ENCODE measurements around the gene ZFYVE28. TPM values are rescaled to one million over a fixed set of nuclear protein-coding genes. Genes with fewer than 3 reads are reported as not detected.

Gene ZFYVE28
- total and polyA plus RNA-seq, 2 of the 8 experiments (the other 6 are each of a cell fraction or from before 2014, with no cell fraction given), result 1.7 to 4.9 TPM

DNA sequence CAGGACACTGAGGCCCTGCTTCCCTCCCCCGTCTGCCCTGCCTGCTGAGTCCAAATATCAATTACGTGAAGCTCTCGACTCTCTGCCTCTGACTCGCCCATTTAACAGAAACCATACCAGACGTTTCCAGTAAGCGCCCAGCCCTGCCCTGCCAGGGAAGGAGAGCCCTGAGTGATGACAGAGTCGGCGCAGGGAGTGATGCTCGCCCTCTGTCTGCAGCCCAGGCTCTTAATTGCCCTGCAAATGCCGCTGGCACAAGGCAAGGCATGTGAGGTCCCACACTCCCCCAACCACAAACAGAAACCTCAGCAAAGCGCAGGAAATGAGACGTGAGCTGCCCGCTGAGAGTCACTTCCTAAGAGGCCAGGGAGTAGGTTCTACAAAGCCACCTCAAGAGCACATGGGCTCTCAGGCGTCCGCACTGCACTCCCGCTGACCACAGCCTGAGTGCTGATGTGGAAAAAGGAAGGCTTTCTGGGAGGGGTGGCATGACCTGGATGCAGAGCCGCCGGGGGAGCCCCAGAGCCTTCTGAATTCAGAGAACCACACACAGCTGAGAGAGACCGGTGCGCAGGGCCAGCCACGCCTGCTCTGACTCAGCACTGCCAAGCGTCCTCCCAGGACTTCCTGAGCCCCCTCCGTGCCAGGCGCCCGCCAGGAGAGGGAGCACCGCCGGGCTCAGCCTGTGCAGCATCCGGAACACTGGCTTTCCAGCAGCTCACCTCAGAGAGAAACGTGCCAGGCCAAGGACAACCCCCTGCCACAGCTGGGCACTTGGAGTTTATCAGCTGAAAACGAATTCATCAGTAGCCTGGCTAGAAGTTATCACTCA lies 5.3 kb downstream of the ZFYVE28 start:
- CTCF ChIA-PET (ENCODE audit: partially characterized antibody), result interaction anchor here (0.7 to 3.8 kb wide), 18 partner anchors 9 to 661 kb away, joined by 3 to 18 read pairs (median 4); no protein-coding TSS in a partner anchor
- FAIRE-seq, result no peak
- no peak overlapping the region for H3K23ac ChIP-seq (ENCODE audit: insufficient read length)
- TF ChIP-seq TCF12 (IDR thresholded peaks at IDR 0.05; ENCODE audit: low read depth, low read length), result 0 out of 2 replicates have a peak, but pooled peaks have one; percentile 4
- TF ChIP-seq, protein P1, sequence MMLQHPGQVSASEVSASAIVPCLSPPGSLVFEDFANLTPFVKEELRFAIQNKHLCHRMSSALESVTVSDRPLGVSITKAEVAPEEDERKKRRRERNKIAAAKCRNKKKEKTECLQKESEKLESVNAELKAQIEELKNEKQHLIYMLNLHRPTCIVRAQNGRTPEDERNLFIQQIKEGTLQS (IDR thresholded peaks at IDR 0.05; ENCODE audit: insufficient read depth, low read depth, low read length), result no peak
- peak; percentile 76 for TF ChIP-seq KDM4A (IDR thresholded peaks at IDR 0.05; ENCODE audit: low read depth, low read length, severe bottlenecking)
- TF ChIP-seq GTF2F1 (IDR thresholded peaks at IDR 0.05; ENCODE audit: borderline replicate concordance, low read depth, low read length), result no peak
- TF ChIP-seq POLR2A (IDR thresholded peaks at IDR 0.05; ENCODE audit: control extremely low read depth in 1 of 2, low read depth in 2 of 2, low read length in 2 of 2), result peak in 1 of 2 experiments; percentile 82; a peak in 2 of 3 replicates
- TF ChIP-seq NANOG (IDR thresholded peaks at IDR 0.05; ENCODE audit: insufficient read depth, low read depth, low read length, poor library complexity, severe bottlenecking), result no peak
- TF ChIP-seq CHD1 (IDR thresholded peaks at IDR 0.05; ENCODE audit: low read depth, low read length), result no peak
- TF ChIP-seq CEBPB (IDR thresholded peaks at IDR 0.05; ENCODE audit: low read depth, low read length), result no peak
- peak; percentile 68 for TF ChIP-seq CTBP2 (IDR thresholded peaks at IDR 0.05; ENCODE audit: borderline replicate concordance, insufficient read depth, insufficient read length, low read length)

More for the DNA sequence above, 5.3 kb downstream of the ZFYVE28 start:
- Histone ChIP-seq H2AFZ (ENCODE audit: low read length) (peak overlapping the region; percentile 78; the same call in 1 of the 2 replicates), H3K27ac (ENCODE audit: low read depth, low read length) (peak overlapping the region; percentile 68), H3K14ac (ENCODE audit: insufficient read length) (no peak overlapping the region), H2BK20ac (ENCODE audit: low read length) (peak overlapping the region; percentile 90; the same call in 1 of the 2 replicates), H2AK5ac (ENCODE audit: low read depth, low read length) (peak overlapping the region; percentile 41; the same call in 1 of the 2 replicates), H3K4me3 (ENCODE audit: extremely low read depth in 1 of 4, insufficient read depth in 2 of 4, low read depth in 3 of 4, low read length in 4 of 4) (peak overlapping the region; percentile 6 to 56 (median 42); a peak in 6 of 8 replicates), H4K5ac (ENCODE audit: insufficient read length, low read depth, low read length) (peak overlapping the region; percentile 13), H3K9me3 (ENCODE audit: insufficient read depth in 2 of 2, low read depth in 1 of 2, low read length in 1 of 2) (no peaks in the 10 kb centered on the region), H2BK15ac (ENCODE audit: low read length) (peak overlapping the region; percentile 100), H3K79me1 (ENCODE audit: low read depth, low read length) (peaks cover 4% of the 10 kb centered on the region; the same call in 1 of the 2 replicates), H3K18ac (ENCODE audit: extremely low read depth, low read length) (peak overlapping the region; percentile 91; the same call in 1 of the 2 replicates), H3K4ac (replicated peaks; ENCODE audit: insufficient read length, low read depth, low read length) (no peak overlapping the region), H3K36me3 (ENCODE audit: control insufficient read depth in 2 of 4, insufficient read depth in 4 of 4, low read length in 3 of 4) (no peaks in the 10 kb centered on the region), H3K23me2 (ENCODE audit: low read depth, low read length) (peaks cover 20% of the 10 kb centered on the region), H3K4me1 (replicated peaks in 1 of 4; ENCODE audit: control insufficient read depth in 3 of 4, insufficient read depth in 4 of 4, low read length in 3 of 4) (peaks cover 12 to 36% (median 29%) of the 10 kb centered on the region in 4 experiments), H3K79me2 (ENCODE audit: control insufficient read depth in 1 of 2, insufficient read depth in 2 of 2, low read length in 2 of 2) (no peaks in the 10 kb centered on the region), H3K27me3 (replicated peaks in 1 of 4; ENCODE audit: control insufficient read depth in 3 of 4, extremely low read depth in 1 of 4, insufficient read depth in 3 of 4, low read length in 3 of 4) (peaks cover 24 to 44% (median 38%) of the 10 kb centered on the region in 4 experiments), H2BK5ac (ENCODE audit: low read depth, low read length) (peak overlapping the region; percentile 96), H3K9ac (replicated peaks in 1 of 4; ENCODE audit: extremely low read depth in 1 of 4, low read depth in 3 of 4, low read length in 3 of 4) (peak overlapping the region in 3 of 4 experiments; percentile 42 to 51 (median 45); a peak in 5 of 7 replicates), H4K8ac (ENCODE audit: extremely low read depth, insufficient read depth, low read length) (no peak overlapping the region; the same call in 1 of the 2 replicates), H3K56ac (replicated peaks; ENCODE audit: insufficient read length, low read depth, low read length) (peak overlapping the region; percentile 28), H2BK120ac (replicated peaks; ENCODE audit: low read depth, low read length) (peak overlapping the region; percentile 57), H4K20me1 (replicated peaks in 1 of 2; ENCODE audit: control insufficient read depth in 1 of 2, insufficient read depth in 2 of 2, low read length in 2 of 2) (peaks cover 2 to 9% of the 10 kb centered on the region in 2 experiments), H3K4me2 (ENCODE audit: insufficient read depth in 1 of 2, low read depth in 2 of 2, low read length in 2 of 2) (peak overlapping the region; percentile 78 to 94), H4K91ac (replicated peaks; ENCODE audit: insufficient read length, low read length) (peak overlapping the region; percentile 83), H2BK12ac (ENCODE audit: low read depth, low read length) (peak overlapping the region; percentile 98)
- WGBS, 2 experiments (ENCODE audit: extremely low coverage in 1 of 2, insufficient coverage in 1 of 2, insufficient read length in 1 of 2, insufficient replicate concordance in 2 of 2, low coverage in 1 of 2, low lambda C conversion rate in 2 of 2, missing lambda C conversion rate in 1 of 2), result 6% methylated on average over 30 of the region's 30 CpGs; no CpG with 5 or more reads in 1 of the 2 experiments
- peak; percentile 78 to 86 for DNase-seq (ENCODE audit: low read depth in 1 of 2, low spot score in 2 of 2)
- POLR2A ChIA-PET (ENCODE audit: partially characterized antibody), result interaction anchor here (0.6 to 2.4 kb wide), 9 partner anchors 10 to 159 kb away, joined by 3 to 9 read pairs (median 5); partner anchors contain the start of gene RNF4

Measured in H1 (cell line).